Measurements from ENCODE around the gene MAST4.
"Not testable (repeated sequence)": the region's sequence is repeated elsewhere in the genome, so short reads cannot be mapped to it uniquely, and the experiment has no call there.

The MAST4 gene

DNA sequence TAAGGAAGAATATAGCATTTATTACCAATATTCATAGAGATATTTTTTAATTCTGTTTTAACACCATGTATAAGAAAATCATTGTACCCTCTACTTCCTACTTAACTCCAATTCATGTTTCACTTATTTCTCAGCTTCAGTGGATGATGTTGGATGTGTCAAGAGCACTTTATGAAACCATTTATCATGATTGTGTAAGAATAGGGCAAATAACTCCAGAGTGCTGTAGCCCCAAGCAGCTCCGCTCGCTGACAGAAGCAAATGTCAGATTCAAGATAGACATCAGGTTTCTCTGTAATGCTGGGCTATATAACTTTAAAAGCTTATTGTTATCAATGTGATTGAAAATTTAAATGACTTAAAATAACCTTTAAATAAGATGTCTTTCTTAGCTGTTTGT is 50.4 kb downstream of the MAST4 start:
- no peak for DNase-seq (ENCODE audit: low read depth in 2 of 2)

DNA sequence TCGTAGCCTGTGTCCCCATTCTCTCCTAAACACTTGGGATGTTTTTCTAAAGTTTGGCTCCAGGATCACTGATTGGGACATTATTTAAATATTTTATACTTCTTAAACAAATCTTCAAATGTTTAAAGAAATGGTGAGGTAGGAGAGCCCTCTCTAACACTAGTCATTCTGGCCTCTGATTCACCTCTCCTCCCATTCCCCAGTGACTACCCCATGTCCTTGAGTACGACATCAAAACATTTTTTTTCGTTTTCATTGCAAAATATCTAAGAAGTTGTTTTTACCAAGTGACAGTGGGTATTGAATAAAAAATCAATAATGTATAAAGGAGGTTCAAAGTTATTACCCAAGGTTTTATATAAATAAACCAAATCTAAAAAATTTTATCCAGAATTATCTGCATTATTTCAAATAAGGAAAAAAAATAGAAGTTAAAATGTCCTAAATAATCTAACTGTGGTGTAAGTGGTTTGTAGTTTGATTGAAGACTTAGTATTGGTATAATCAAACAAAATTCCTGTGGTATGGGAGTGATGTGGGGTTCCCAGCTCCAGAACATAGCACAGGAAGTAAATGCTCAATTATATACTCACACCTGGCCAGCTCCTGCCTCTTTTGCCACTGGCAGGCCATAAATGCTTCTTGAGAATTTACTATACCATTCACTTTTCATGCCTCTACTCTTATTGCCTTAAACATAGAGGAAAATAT is 51.1 kb downstream of the MAST4 start:
- no peak for DNase-seq (ENCODE audit: low read depth in 2 of 2)

DNA sequence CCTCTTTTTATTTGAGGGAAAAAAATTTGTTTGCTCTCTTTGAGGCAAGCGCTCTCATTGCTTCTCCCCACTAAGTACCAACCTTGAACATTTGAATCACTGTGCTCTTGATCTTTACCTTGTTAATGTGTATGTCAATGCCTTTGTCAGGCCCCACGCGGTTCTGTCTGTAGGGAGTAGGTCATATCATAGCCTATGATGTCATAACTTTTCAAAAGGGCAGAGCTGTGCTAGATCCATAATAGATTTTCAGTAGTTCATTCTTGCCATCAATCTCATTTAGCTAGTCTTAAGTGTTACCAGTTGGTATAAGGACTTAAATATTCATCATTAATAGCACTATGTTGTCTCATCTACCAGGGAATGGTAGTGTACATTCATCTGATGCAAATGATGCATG is 56.6 kb downstream of the MAST4 start:
- DNase-seq (ENCODE audit: low read depth in 2 of 2), result no peak

DNA sequence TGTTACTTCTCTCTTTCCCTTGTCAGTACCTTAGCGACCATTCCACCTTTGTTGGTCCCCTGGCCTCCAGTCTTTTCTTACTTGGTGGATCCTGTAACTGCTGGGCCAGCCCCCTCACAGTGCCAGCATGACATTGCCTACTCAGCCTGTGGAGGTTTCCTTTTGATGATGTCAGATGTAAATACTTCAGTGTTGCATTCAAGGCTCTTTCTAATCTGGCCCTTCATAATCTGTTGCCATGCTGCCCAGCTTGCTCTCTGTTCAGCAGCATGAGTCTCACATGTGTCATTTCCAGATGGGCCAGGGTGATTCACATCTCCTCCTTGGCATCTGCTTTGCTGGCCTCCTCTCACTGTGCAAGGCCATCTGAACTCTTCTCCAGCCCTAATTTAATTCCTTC is 57.1 kb downstream of the MAST4 start:
- no peak for DNase-seq (ENCODE audit: low read depth in 2 of 2)

DNA sequence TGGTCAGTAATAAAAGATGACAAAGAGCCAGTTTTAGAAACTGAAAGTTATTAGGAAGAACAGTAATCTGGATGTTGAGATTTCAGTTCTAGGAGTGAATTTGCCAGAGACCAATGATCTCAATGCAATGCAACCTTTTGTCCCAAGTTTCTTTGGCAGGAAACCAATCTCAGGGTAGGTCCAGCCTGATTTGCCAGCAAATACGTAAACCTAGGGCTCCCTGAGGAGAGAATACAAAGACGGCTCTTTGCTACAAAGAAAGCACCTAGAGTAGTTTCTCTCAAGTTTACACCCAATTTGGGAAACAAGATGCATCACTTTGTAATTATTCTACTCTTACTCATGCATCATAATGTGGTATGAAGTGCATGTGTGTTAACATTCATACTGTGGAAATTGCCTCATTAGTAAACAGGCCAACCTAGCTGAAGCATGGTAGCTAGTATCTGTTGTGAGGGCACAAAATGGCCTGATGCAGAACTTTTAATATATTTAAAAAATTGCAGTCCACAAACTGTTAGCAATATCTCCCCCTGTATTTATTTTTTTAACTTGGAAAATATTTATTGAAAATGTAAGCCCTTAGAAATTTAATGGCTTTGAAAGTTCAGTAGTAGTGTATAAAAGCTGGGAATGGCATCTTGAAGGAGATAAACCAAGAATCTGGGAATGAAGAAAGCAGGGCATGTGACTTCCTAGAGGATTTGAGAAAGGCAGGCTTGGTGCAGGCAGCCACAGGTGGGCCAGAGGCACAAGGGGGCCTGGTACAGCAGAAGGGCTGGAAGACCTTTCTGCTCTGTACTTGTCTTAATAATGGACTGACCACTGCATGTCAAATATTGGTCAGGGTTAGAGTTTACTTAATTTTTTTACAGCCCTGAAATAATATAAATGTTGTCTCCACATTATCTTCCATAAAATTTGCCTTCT is 59.5 kb downstream of the MAST4 start:
- DNase-seq (ENCODE audit: low read depth in 2 of 2), result no peak

DNA sequence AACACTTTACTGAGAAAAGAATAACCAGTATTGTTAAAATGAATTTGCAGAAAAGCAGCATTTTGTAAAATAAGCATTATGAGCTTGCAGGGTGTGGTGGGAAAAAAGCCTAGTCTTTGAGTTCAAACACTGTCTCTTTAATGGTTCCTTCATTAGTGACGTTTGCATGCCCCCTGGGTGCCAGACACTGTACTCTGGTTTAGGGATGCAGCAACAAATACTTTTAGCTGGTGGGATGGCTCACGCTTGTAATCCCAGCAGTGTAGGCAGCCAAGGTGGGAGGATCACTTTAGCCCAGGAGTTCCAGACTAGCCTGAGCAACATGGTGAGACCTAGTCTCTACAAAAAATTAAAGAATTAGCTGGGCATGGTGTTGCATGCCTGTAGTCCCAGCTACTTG is 62.3 kb downstream of the MAST4 start:
- no peak for DNase-seq (ENCODE audit: low read depth in 2 of 2)

DNA sequence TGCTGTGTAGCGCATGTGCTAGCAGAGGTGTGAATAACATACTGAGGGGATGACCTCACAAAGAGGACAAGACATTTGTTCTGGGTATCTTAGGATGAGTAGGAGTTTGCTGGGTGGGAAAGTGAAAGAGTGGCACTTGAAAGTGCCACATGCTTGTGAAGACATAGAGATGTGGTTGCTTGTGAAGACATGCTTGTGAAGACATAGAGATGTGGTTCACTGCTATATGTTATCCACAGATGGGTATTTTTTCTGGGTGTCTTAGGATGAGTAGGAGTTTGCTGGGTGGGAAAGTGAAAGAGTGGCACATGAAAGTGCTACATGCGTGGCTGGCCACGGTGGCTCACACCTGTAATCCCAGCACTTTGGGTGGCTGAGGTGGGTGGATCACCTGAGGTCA is 63.6 kb downstream of the MAST4 start:
- DNase-seq (ENCODE audit: low read depth in 2 of 2), result no peak

DNA sequence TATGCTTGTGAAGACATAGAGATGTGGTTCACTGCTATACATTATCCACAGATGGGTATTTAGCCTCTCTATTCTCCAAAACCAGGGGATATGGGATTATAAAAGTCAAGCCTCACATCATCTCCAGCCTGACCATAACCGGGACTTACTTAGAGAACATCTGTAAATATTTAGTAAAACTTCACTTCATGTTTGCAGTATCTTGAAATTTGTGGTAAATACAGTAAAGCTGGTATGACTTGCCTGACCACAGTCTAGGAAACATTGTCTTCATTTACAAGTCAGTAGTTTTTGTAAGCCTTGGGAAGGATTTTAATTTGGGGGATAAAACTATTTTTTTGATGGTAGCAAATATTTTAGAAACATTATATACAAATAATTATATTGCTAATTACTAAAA is 64.2 kb downstream of the MAST4 start:
- no peak for DNase-seq (ENCODE audit: low read depth in 2 of 2)

DNA sequence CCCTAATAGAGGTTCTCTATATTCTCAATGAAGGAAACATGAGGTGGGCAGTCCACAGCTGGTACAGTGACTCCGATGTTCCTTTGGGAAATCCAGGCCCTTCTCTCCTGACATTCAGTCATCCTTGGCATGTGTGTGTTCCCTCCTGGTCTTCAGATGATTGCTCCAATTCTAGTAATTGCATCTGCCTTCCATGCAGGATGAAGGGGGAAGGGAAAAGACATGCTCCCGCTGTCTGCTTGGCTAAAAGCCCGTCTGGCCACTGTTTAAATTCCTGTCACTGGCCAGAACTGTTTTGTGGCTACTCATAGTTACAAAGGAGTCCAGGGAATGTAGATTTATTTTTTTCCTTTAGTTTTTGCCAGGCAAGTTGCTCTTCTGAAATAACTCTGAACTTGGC is 65.0 kb downstream of the MAST4 start:
- no peak for DNase-seq (ENCODE audit: low read depth in 2 of 2)

DNA sequence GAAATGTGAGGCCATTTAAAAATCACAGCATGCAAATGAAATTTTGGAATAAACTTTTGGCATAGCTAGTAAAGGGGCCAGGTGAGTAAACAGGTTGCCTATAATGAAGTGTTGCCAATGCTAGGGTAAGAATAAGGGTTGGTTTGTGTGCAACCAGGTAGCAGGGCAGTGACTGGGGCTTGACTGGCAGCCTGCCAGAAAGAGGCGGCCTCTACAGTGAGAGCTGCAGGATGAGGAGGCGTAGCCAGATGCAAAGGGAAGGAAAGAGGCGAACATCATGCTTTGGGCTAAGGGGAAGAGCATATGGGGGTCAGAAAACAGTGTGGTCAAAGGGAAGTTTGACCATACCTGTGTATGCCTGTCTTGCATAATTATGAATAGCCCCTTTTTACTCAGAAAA is 70.6 kb downstream of the MAST4 start:
- no peak for DNase-seq (ENCODE audit: low read depth in 2 of 2)

DNA sequence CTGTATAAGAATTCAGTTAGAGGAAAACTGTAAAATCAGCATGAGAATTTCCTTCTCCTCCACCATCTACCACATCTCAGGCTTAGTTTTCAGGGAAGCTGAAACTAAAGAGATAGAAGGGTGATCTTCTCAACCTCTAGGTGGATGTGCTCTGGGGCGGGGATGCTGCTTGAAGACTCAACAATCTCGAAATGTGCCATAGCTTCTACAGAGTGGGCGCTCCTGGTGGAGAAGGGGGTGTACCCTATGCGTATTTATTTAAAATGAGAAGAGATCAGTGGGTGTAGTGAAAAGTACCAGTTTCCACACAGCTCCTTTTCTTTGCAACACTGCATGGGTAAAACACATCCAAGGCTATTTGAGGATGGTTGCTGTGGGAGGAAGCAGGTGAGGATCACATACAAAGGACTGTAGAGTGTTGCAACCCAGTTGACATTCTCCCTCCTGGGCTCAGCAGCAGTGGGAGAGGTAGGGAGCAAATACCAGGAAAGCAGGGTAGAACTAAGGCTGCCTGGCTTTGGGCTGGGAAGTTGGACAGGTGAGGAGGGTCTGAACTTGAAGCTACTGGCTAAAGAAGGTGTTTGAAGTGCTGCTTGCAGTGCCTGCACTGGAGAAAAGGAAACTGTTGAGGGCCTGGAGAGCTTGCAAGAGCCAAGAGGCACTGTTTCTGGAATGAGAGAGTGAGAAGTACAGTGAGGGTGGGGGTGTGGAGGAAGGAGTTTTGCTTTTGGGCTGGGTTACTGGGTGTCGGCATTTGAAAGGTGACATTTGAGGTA is 73.1 kb downstream of the MAST4 start:
- DNase-seq (ENCODE audit: low read depth in 2 of 2), result no peak

DNA sequence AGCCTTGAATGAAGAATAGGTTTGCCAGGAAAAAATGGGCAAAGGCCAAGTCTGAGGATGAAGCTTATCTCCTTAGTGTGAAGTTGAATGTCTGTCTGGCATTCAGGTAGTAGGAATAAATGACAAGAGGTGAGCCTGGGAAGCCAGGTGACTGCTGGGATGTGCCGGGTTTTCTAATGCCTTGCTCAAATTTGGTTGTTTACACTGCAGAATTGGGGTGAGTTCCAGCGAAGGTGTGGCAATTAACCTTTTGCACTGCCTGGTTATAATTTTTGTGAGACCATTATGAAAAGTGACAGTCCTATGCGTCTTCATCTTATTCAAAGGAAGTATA is 73.6 kb downstream of the MAST4 start:
- no peak for DNase-seq (ENCODE audit: low read depth in 2 of 2)

DNA sequence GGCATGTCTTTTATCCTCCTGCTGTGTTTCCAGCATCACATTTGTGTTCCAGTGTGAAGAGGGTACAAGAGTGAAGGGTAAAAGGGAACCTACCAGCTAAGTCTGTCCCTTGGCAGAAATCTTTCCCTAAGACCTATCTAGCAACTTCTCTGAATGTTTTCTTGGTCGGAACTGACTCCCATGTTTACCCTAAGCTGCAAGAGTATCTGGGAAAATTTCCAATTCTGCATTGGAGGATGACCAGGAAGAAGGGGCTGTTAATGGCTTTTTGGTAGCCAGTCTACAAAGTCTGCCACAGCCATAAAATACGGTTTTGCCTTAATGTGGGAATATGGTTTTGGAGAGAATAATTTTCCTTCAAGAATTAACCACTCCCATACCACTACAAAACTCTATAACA is 75.1 kb downstream of the MAST4 start:
- DNase-seq (ENCODE audit: low read depth in 2 of 2), result no peak

DNA sequence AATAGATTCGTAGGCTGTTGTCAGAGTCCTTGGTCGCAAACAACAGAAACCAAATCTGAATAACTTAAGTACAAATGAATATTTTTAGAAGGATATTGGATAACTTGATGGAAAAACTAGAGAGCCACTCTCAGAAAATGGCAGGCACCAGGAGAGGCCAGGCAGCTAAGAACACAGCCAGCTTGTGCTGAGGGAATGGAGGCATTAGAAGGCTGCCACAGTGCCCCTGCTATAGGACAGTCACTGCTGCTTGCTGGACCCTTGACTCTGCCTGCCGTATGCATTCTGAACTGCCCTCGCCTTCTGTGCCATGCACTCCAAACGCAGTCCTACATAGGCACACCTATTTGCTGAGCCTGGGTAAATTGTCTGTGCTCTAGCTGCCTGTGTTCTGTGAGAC is 78.6 kb downstream of the MAST4 start:
- DNase-seq (ENCODE audit: low read depth in 2 of 2), result no peak

DNA sequence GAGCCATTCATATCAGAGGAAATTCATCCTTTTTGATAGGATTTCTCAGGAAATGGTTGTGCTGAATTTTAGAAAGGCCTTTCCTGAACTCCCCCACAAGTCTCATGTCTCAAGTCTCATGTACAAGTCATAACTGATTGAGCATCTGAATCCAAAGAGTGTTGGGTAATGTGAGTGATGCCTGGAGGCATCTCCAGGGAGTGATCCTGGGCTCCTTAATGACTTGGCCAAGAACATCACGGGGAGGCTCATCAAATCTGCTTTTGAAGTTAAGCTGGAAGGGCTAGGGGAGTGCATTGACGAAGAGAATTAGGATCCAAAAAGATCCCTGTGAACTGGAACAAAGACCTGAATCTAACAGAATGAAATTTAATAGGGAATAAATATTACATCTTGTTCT is 79.2 kb downstream of the MAST4 start:
- no peak for DNase-seq (ENCODE audit: low read depth in 2 of 2)

DNA sequence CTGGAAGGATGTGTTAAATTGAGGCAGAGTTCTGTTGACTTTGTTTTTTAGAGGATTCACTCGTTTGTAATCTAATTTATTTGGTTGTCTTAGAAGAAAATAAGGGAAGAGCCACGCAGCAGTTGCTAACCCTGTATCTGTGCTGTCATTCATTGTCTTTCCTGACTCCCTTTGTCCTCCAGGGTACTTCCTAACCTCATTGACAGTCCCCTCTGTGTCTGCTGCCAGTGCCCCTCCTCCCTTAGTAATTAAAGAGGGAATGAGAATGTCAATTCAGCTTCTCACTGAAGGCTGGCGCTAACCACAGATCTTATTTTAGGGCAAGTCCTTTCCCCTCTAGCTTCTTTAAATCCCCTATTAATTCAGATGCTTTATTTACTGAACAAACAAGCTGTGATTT is 84.0 kb downstream of the MAST4 start:
- no peak for DNase-seq (ENCODE audit: low read depth in 2 of 2)

DNA sequence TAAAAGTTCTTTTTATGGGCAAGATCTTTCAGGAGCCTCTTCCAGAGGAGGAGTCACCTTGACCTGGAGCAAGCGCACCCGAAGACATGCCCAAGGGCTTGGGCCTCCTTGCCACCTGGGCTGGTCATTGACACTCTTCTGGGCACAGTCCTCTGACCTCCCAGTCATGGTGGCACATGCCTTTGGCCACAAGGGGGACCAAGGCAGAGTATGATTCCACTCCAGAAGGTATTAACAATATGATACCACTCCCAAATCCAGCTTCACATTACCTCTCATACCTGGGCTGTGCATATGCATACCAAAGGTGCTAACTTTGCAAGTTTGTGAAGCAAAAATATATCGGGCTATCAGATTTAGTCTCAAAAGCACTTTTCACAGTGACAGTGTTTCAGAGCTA is 84.6 kb downstream of the MAST4 start:
- DNase-seq (ENCODE audit: low read depth in 2 of 2), result no peak

DNA sequence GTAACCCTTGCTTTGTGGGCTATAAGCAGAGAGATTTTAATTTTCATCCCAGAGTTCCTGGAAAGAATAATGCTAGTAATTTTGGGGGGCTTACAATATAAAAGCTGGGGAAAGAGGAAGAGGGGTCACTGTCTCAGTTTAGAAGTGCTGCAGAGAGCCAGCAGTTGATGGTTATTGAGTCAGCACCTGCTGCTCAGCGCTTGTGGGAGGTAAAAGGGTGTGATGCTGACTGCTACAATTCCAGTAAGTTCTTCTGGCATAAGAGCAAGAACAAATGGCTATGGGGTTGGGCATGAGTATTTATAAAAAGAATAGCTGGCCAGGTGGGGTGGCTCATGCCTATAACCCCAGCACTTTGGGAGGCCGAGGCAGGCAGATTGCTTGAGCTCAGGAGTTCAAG is 88.5 kb downstream of the MAST4 start:
- DNase-seq (ENCODE audit: low read depth in 2 of 2), result no peak

DNA sequence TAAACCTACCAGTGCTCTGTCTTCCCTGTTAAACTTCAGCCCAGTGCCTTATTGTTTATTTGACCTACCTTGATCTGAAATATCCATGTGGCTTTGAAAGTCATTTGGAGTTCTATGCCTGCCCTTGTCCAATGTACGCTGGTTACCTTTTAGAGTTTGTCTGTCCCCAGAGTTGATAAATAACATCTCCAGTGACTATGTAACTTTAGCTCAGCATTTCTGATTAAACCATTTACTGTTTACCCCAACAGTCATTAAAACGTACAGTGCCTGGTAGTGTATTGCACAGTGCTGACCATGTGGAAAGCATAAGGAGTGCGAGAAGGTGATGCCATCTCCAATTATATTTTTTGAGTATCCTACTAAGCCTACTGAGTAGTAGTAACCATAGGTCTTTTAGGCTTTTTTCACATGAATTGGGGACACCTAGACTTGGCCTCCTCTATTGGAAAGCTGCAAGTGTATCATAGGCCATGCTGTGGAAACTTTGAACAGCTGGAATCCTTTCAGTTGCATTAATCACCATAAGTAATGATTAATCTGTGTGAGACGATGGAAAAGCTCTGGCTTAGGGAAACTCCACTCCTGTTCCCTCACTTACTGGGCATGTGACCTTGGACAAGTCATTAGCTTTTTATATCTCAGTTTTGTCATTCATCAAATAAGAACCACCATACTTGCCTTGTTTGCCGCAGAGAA is 93.5 kb downstream of the MAST4 start:
- DNase-seq (ENCODE audit: low read depth in 2 of 2), result no peak

DNA sequence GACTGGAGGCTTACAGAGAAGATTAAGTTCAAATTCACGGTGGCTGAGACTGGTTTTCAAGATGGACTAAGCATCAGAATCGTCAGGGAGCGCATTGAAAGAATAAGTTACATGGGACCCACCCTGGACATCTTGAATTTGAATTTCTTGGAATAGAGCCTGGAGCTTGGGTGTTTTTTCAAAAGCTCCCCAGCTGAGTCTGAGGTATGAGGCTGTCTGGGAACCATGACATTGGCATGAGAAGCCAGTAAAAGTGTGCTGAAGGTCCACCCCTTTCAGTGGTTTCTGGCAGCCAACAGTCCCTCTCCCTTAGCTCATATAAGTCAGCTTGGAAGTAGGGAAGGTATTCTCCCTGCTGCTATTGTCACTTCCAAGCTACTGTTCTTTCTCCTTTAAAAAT is 97.8 kb downstream of the MAST4 start:
- DNase-seq (ENCODE audit: low read depth in 2 of 2), result no peak

DNA sequence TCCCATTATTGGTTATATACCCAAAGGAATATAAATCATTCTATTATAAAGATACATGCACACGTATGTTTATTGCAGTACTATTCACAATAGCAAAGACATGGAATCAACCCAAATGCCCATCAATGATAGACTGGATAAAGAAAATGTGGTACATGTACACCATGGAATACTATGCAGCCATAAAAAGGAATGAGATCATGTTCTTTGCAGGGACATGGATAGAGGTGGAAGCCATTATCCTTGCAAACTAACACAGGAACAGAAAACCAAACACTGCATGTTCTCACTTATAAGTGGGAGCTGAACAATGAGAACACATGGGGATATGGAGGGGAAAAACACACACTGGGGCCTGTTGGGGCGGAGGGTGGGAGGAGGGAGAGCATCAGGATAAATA is 99.6 kb downstream of the MAST4 start:
- DNase-seq (ENCODE audit: low read depth in 2 of 2), result not testable (repeated sequence)
